Measurements from ENCODE around the gene MATR3. TPM values are rescaled to one million over a fixed set of nuclear protein-coding genes. Genes with fewer than 3 reads are reported as not detected.
A peak's percentile ranks its signal among the peaks of the same experiment; 100 is the strongest.

MATR3 gene
- total and polyA plus RNA-seq, 2 donors (not counting 1 experiment from before 2014, with no cell fraction given) = 175 to 183 TPM

DNA sequence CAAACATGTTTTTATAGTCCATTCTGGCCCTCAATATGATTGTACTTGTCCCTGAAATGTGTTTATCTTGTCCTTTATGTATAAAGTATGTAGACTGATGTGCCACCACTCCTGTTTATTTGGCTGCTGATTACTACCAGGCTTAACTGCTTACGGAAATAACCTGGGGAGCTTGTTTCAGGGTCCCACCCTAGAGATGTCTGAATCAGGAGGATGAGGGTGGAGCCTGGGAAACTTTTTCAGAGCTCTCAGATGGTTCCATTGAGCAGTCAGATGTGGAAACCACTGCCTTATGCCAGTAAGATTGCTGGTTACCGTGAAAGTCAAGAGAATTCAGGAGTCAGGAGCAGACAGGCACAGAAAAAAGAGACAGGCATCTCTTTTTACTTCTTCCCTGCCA lies 70.4 kb downstream of the MATR3 start:
- Histone ChIP-seq H3K4me1 (ENCODE audit: control insufficient read depth, extremely low read depth, insufficient read depth, low read length) (no peaks in the 10 kb centered on the region), H3K79me2 (ENCODE audit: control insufficient read depth, insufficient read depth, low read length) (peaks cover 23% of the 10 kb centered on the region), H3K9ac (ENCODE audit: insufficient read depth, low read length) (no peak overlapping the region), H3K27ac (ENCODE audit: insufficient read depth, low read length) (no peak overlapping the region), H3K27me3 (ENCODE audit: control insufficient read depth, insufficient read depth, low read length) (no peaks in the 10 kb centered on the region), H3K36me3 (ENCODE audit: control insufficient read depth, insufficient read depth, low read length) (peaks cover 2% of the 10 kb centered on the region), H3K9me3 (ENCODE audit: control insufficient read depth, insufficient read depth, low read depth, low read length) (no peaks in the 10 kb centered on the region), H3K4me2 (ENCODE audit: extremely low read depth, insufficient read depth, low read length) (no peak overlapping the region), H2AFZ (ENCODE audit: low read length) (no peak overlapping the region), H3K4me3 (replicated peaks in 1 of 4; ENCODE audit: control extremely low read depth in 1 of 4, insufficient read depth in 1 of 4, low read depth in 3 of 4, low read length in 4 of 4) (no peak overlapping the region), H4K20me1 (ENCODE audit: control insufficient read depth, extremely low read depth, insufficient read depth, low read length) (no peaks in the 10 kb centered on the region)
- TF ChIP-seq, protein P1, sequence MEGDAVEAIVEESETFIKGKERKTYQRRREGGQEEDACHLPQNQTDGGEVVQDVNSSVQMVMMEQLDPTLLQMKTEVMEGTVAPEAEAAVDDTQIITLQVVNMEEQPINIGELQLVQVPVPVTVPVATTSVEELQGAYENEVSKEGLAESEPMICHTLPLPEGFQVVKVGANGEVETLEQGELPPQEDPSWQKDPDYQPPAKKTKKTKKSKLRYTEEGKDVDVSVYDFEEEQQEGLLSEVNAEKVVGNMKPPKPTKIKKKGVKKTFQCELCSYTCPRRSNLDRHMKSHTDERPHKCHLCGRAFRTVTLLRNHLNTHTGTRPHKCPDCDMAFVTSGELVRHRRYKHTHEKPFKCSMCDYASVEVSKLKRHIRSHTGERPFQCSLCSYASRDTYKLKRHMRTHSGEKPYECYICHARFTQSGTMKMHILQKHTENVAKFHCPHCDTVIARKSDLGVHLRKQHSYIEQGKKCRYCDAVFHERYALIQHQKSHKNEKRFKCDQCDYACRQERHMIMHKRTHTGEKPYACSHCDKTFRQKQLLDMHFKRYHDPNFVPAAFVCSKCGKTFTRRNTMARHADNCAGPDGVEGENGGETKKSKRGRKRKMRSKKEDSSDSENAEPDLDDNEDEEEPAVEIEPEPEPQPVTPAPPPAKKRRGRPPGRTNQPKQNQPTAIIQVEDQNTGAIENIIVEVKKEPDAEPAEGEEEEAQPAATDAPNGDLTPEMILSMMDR (conservative IDR thresholded peaks at IDR 0.05 in 1 of 2, IDR thresholded peaks at IDR 0.05 in 1 of 2; ENCODE audit: low read depth in 1 of 2, low read length in 2 of 2) = no peak
- no peak for TF ChIP-seq EZH2 (IDR thresholded peaks at IDR 0.05; ENCODE audit: low read length, missing control alignments)
- no peak for DNase-seq (ENCODE audit: low read depth in 2 of 2)

DNA sequence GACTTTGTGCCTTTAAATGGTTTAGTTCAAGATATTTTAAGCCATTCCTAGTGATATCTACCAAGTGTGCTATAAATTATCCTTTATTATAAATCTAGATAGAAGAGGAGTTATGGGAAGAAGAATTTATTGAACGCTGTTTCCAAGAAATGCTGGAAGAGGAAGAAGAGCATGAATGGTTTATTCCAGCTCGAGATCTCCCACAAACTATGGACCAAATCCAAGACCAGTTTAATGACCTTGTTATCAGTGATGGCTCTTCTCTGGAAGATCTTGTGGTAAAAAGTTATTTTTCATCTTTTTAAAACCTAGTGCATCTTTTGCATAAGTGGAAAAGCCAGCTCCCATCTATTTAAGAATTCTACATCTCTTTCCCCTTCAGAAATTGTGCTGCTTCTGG lies 70.9 kb downstream of the MATR3 start:
- Histone ChIP-seq H3K27ac (ENCODE audit: insufficient read depth, low read length) (no peak overlapping the region), H3K27me3 (ENCODE audit: control insufficient read depth, insufficient read depth, low read length) (no peaks in the 10 kb centered on the region), H2AFZ (ENCODE audit: low read length) (no peak overlapping the region), H3K9ac (ENCODE audit: insufficient read depth, low read length) (no peak overlapping the region), H3K4me3 (replicated peaks in 1 of 4; ENCODE audit: control extremely low read depth in 1 of 4, insufficient read depth in 1 of 4, low read depth in 3 of 4, low read length in 4 of 4) (no peak overlapping the region), H3K79me2 (ENCODE audit: control insufficient read depth, insufficient read depth, low read length) (peaks cover 22% of the 10 kb centered on the region), H3K4me2 (ENCODE audit: extremely low read depth, insufficient read depth, low read length) (no peak overlapping the region), H4K20me1 (ENCODE audit: control insufficient read depth, extremely low read depth, insufficient read depth, low read length) (no peaks in the 10 kb centered on the region), H3K4me1 (ENCODE audit: control insufficient read depth, extremely low read depth, insufficient read depth, low read length) (no peaks in the 10 kb centered on the region), H3K9me3 (ENCODE audit: control insufficient read depth, insufficient read depth, low read depth, low read length) (no peaks in the 10 kb centered on the region), H3K36me3 (ENCODE audit: control insufficient read depth, insufficient read depth, low read length) (peaks cover 2% of the 10 kb centered on the region)
- DNase-seq (ENCODE audit: low read depth in 2 of 2) = no peak
- TF ChIP-seq, protein P1 (conservative IDR thresholded peaks at IDR 0.05 in 1 of 2, IDR thresholded peaks at IDR 0.05 in 1 of 2; ENCODE audit: low read depth in 1 of 2, low read length in 2 of 2) = no peak
- TF ChIP-seq EZH2 (IDR thresholded peaks at IDR 0.05; ENCODE audit: low read length, missing control alignments) = no peak

DNA sequence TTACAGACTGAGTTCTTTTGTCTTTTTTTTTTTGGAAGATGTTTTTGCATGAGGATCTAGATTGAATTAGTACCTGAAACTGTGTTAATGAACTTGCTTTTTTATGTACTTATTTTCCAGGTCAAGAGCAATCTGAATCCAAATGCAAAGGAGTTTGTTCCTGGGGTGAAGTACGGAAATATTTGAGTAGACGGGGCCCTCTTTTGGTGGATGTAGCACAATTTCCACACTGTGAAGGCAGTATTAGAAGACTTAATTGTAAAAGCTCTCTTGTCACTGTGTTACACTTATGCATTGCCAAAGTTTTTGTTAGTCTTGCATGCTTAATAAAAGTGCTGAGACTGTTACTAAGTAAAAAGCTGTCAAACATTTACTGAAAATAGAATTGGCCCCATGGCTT lies 75.1 kb downstream of the MATR3 start:
- Histone ChIP-seq H3K4me1 (ENCODE audit: control insufficient read depth, extremely low read depth, insufficient read depth, low read length) (no peaks in the 10 kb centered on the region), H3K4me2 (ENCODE audit: extremely low read depth, insufficient read depth, low read length) (no peak overlapping the region), H3K27me3 (ENCODE audit: control insufficient read depth, insufficient read depth, low read length) (no peaks in the 10 kb centered on the region), H3K27ac (ENCODE audit: insufficient read depth, low read length) (no peak overlapping the region), H3K36me3 (ENCODE audit: control insufficient read depth, insufficient read depth, low read length) (peaks cover 2% of the 10 kb centered on the region), H4K20me1 (ENCODE audit: control insufficient read depth, extremely low read depth, insufficient read depth, low read length) (no peaks in the 10 kb centered on the region), H3K4me3 (replicated peaks in 1 of 4; ENCODE audit: control extremely low read depth in 1 of 4, insufficient read depth in 1 of 4, low read depth in 3 of 4, low read length in 4 of 4) (no peak overlapping the region), H2AFZ (ENCODE audit: low read length) (no peak overlapping the region), H3K9me3 (ENCODE audit: control insufficient read depth, insufficient read depth, low read depth, low read length) (no peaks in the 10 kb centered on the region), H3K79me2 (ENCODE audit: control insufficient read depth, insufficient read depth, low read length) (no peaks in the 10 kb centered on the region), H3K9ac (ENCODE audit: insufficient read depth, low read length) (no peak overlapping the region)
- DNase-seq (ENCODE audit: low read depth in 2 of 2) = peak in 1 of 2 donors; percentile 47
- TF ChIP-seq, protein P1 (conservative IDR thresholded peaks at IDR 0.05 in 1 of 2, IDR thresholded peaks at IDR 0.05 in 1 of 2; ENCODE audit: low read depth in 1 of 2, low read length in 2 of 2) = peak in 1 of 2 donors; percentile 9
- no peak for TF ChIP-seq EZH2 (IDR thresholded peaks at IDR 0.05; ENCODE audit: low read length, missing control alignments)

Data from fibroblast of lung (primary cell).